ENCODE data around the gene ATXN7L1. TPM values are rescaled to one million over a fixed set of nuclear protein-coding genes. Genes with fewer than 3 reads are reported as not detected.

The ATXN7L1 gene
- total and polyA plus RNA-seq, 2 of the 8 experiments (the other 6 are each of a cell fraction or from before 2014, with no cell fraction given): 14.3 to 34.0 TPM

DNA sequence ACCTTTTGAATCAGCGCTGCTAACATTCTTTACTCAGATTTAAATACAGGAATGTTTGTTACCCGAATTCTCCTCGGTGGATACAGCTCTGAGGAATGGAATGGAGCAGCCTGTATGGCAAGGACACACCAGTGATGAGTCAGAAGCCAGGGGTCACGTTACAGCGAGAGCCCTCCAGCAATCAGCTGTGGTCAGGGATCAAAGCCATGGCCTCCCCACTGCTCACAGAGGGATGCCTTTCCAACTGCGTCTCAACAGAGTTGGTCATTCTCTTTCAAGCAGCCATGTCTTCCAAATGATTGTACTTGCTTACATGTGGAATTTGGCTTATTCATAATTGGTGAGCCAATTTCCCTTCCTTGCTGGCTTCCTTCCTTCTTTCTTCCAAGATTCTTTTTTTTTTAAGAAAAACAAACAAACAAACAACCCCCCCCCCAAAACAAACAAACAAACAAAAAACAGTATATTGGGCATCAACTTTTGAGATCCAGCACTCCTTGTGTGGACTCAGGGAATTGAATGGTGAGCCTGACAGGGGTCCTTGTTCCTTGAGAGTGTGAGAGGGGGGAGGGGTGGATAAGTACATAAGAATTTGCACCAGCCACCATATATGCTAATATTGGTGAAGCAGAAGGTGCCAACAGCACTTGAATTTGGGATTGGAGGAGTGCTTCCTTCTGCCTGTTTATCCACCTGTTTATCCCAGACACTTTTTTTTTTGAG is 100.2 kb downstream of the ATXN7L1 start (continued):
- TF ChIP-seq, protein P1, sequence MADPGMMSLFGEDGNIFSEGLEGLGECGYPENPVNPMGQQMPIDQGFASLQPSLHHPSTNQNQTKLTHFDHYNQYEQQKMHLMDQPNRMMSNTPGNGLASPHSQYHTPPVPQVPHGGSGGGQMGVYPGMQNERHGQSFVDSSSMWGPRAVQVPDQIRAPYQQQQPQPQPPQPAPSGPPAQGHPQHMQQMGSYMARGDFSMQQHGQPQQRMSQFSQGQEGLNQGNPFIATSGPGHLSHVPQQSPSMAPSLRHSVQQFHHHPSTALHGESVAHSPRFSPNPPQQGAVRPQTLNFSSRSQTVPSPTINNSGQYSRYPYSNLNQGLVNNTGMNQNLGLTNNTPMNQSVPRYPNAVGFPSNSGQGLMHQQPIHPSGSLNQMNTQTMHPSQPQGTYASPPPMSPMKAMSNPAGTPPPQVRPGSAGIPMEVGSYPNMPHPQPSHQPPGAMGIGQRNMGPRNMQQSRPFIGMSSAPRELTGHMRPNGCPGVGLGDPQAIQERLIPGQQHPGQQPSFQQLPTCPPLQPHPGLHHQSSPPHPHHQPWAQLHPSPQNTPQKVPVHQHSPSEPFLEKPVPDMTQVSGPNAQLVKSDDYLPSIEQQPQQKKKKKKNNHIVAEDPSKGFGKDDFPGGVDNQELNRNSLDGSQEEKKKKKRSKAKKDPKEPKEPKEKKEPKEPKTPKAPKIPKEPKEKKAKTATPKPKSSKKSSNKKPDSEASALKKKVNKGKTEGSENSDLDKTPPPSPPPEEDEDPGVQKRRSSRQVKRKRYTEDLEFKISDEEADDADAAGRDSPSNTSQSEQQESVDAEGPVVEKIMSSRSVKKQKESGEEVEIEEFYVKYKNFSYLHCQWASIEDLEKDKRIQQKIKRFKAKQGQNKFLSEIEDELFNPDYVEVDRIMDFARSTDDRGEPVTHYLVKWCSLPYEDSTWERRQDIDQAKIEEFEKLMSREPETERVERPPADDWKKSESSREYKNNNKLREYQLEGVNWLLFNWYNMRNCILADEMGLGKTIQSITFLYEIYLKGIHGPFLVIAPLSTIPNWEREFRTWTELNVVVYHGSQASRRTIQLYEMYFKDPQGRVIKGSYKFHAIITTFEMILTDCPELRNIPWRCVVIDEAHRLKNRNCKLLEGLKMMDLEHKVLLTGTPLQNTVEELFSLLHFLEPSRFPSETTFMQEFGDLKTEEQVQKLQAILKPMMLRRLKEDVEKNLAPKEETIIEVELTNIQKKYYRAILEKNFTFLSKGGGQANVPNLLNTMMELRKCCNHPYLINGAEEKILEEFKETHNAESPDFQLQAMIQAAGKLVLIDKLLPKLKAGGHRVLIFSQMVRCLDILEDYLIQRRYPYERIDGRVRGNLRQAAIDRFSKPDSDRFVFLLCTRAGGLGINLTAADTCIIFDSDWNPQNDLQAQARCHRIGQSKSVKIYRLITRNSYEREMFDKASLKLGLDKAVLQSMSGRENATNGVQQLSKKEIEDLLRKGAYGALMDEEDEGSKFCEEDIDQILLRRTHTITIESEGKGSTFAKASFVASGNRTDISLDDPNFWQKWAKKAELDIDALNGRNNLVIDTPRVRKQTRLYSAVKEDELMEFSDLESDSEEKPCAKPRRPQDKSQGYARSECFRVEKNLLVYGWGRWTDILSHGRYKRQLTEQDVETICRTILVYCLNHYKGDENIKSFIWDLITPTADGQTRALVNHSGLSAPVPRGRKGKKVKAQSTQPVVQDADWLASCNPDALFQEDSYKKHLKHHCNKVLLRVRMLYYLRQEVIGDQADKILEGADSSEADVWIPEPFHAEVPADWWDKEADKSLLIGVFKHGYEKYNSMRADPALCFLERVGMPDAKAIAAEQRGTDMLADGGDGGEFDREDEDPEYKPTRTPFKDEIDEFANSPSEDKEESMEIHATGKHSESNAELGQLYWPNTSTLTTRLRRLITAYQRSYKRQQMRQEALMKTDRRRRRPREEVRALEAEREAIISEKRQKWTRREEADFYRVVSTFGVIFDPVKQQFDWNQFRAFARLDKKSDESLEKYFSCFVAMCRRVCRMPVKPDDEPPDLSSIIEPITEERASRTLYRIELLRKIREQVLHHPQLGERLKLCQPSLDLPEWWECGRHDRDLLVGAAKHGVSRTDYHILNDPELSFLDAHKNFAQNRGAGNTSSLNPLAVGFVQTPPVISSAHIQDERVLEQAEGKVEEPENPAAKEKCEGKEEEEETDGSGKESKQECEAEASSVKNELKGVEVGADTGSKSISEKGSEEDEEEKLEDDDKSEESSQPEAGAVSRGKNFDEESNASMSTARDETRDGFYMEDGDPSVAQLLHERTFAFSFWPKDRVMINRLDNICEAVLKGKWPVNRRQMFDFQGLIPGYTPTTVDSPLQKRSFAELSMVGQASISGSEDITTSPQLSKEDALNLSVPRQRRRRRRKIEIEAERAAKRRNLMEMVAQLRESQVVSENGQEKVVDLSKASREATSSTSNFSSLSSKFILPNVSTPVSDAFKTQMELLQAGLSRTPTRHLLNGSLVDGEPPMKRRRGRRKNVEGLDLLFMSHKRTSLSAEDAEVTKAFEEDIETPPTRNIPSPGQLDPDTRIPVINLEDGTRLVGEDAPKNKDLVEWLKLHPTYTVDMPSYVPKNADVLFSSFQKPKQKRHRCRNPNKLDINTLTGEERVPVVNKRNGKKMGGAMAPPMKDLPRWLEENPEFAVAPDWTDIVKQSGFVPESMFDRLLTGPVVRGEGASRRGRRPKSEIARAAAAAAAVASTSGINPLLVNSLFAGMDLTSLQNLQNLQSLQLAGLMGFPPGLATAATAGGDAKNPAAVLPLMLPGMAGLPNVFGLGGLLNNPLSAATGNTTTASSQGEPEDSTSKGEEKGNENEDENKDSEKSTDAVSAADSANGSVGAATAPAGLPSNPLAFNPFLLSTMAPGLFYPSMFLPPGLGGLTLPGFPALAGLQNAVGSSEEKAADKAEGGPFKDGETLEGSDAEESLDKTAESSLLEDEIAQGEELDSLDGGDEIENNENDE (IDR thresholded peaks at IDR 0.05; ENCODE audit: insufficient replicate concordance, low read length): no peak
- no peak for TF ChIP-seq CBX8 (IDR thresholded peaks at IDR 0.05; ENCODE audit: borderline replicate concordance, low read depth, low read length)
- TF ChIP-seq JUND (IDR thresholded peaks at IDR 0.05; ENCODE audit: low read length): peak; percentile 97
- peak; percentile 86 for TF ChIP-seq NANOG (IDR thresholded peaks at IDR 0.05; ENCODE audit: insufficient read depth, low read depth, low read length, poor library complexity, severe bottlenecking)
- peak; percentile 44; the same call in 1 of the 2 replicates for TF ChIP-seq TEAD4 (IDR thresholded peaks at IDR 0.05; ENCODE audit: low read depth, low read length)
- no peak for TF ChIP-seq GTF2F1 (IDR thresholded peaks at IDR 0.05; ENCODE audit: borderline replicate concordance, low read depth, low read length)
- no peak for TF ChIP-seq EGR1 (IDR thresholded peaks at IDR 0.05; ENCODE audit: borderline replicate concordance, low read depth, low read length)
- no peak for TF ChIP-seq NRF1 (IDR thresholded peaks at IDR 0.05; ENCODE audit: low read depth, low read length)
- TF ChIP-seq FOSL1 (IDR thresholded peaks at IDR 0.05; ENCODE audit: insufficient read depth, low read depth, low read length): no peak
- TF ChIP-seq TAF7 (optimal IDR thresholded peaks at IDR 0.05; ENCODE audit: borderline replicate concordance, low read depth, low read length): no peak

Measured in H1 (cell line).